ENCODE data around the gene ZCCHC24. TPM values are rescaled to one million over a fixed set of nuclear protein-coding genes. Genes with fewer than 3 reads are reported as not detected.

The ZCCHC24 gene
- total RNA-seq, 3 donors from 2014 or later = 18.7 to 50.8 (median 48.8) TPM

DNA sequence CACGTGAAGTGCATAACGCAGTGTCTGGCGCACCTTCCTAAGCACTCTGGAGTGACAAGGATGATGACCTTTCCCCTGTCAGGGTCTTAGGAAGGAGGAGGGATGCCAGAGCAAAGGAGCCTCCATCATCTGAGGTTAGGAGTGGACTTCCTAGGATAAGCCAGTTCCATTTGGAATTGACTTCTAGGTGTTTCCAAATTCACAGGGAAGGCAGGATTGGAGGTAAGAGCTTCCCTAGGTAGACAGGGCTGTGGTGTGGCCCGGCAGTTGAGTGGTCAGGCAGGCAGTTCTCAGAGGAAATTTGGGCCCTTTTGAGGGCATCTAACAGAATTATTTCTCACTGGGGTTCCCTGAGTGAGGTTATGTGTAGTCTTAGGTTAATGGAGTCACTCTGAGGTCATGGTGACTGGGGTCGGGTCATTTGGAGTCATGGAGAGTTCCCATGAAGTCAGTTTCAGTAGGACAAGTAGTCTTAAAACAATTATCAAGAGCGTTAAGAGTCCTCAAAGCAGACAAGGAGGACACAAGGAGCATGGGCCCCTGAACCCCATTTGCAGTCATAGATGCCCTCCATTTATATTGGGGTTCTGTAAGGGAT lies 89.9 kb downstream of the ZCCHC24 start:
- TF ChIP-seq CTCF (IDR thresholded peaks at IDR 0.05) (no peak), POLR2AphosphoS5 (IDR thresholded peaks at IDR 0.05) (no peak), POLR2A (IDR thresholded peaks at IDR 0.05) (no peak)
- intact Hi-C loops (cut with DNase I; ENCODE audit: low total_unique reads) = no loop called here
- Histone ChIP-seq H3K36me3 (peaks cover 10% of the 10 kb centered on the region), H3K4me1 (no peaks in the 10 kb centered on the region), H3K9me3 (no peaks in the 10 kb centered on the region), H3K4me3 (no peak overlapping the region), H3K27ac (no peak overlapping the region), H3K27me3 (no peaks in the 10 kb centered on the region)
- DNase-seq (ENCODE audit: low spot score in 2 of 2) = no peak

DNA sequence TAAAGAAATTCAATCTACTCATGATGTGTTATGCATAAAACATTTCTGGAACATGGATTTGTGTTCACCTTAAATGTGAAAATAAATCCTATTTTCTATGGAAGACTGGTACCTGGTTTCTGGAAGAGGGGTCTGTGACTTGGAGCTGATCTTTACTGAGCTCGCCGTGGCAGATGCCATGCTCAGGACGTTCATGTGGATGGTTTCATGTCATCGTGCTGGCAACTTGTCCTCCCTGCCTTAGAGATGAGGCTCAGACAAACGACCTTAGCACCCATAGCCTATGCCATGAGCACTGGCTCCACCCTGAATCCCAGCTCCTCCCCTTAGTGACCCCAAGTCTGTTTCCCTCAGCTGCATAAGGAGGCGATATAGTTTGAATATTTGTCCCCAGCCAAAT lies 90.8 kb downstream of the ZCCHC24 start:
- no peak for TF ChIP-seq POLR2AphosphoS5 (IDR thresholded peaks at IDR 0.05)
- no peak for TF ChIP-seq POLR2A (IDR thresholded peaks at IDR 0.05)
- no peak for TF ChIP-seq CTCF (IDR thresholded peaks at IDR 0.05)
- Histone ChIP-seq H3K36me3 (peaks cover 10% of the 10 kb centered on the region), H3K27me3 (no peaks in the 10 kb centered on the region), H3K27ac (no peak overlapping the region), H3K4me1 (no peaks in the 10 kb centered on the region), H3K4me3 (no peak overlapping the region), H3K9me3 (no peaks in the 10 kb centered on the region)
- DNase-seq (ENCODE audit: low spot score in 2 of 2) = no peak
- intact Hi-C loops (cut with DNase I; ENCODE audit: low total_unique reads) = no loop called here

DNA sequence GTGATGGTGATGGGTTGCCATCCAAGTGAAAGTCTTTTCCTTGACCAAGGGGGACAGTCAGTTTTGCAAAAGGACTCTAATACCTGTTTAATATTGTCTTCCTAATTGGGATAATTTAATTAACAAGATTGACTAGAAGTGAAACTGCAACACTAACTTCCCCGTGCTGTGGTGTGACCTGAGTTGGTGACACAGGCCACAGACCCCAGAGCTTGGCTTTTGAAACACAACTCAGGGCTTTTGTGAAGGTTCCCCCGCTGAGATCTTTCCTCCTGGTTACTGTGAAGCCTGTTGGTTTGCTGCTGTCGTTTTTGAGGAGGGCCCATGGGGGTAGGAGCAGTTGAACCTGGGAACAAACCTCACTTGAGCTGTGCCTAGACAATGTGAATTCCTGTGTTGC lies 91.3 kb downstream of the ZCCHC24 start:
- no peak for DNase-seq (ENCODE audit: low spot score in 2 of 2)
- TF ChIP-seq POLR2A (IDR thresholded peaks at IDR 0.05) (no peak), POLR2AphosphoS5 (IDR thresholded peaks at IDR 0.05) (no peak), CTCF (IDR thresholded peaks at IDR 0.05) (no peak)
- Histone ChIP-seq H3K27ac (no peak overlapping the region), H3K27me3 (no peaks in the 10 kb centered on the region), H3K4me1 (no peaks in the 10 kb centered on the region), H3K9me3 (no peaks in the 10 kb centered on the region), H3K4me3 (no peak overlapping the region), H3K36me3 (peaks cover 10% of the 10 kb centered on the region)
- intact Hi-C loops (cut with DNase I; ENCODE audit: low total_unique reads) = no loop called here

- Histone ChIP-seq H3K4me3 (no peak overlapping the region), H3K27ac (no peak overlapping the region), H3K4me1 (no peaks in the 10 kb centered on the region), H3K36me3 (peaks cover 10% of the 10 kb centered on the region), H3K9me3 (no peaks in the 10 kb centered on the region), H3K27me3 (no peaks in the 10 kb centered on the region)
- intact Hi-C loops (cut with DNase I; ENCODE audit: low total_unique reads) = no loop called here
- TF ChIP-seq CTCF (IDR thresholded peaks at IDR 0.05) (no peak), POLR2AphosphoS5 (IDR thresholded peaks at IDR 0.05) (no peak), POLR2A (IDR thresholded peaks at IDR 0.05) (no peak)
- no peak for DNase-seq (ENCODE audit: low spot score in 2 of 2)
Measured at GRCh38 chr10:79353726-79354125, 91.7 kb downstream of the ZCCHC24 start.

GRCh38 chr10:79353000-79353406 lies 92.4 kb downstream of the ZCCHC24 start:
- no peaks in the 10 kb centered on the region for H3K9me3 ChIP-seq
- no peak overlapping the region for H3K4me3 ChIP-seq
- peaks cover 10% of the 10 kb centered on the region for H3K36me3 ChIP-seq
- no peaks in the 10 kb centered on the region for H3K27me3 ChIP-seq
- no peak for DNase-seq (ENCODE audit: low spot score in 2 of 2)
- H3K27ac ChIP-seq = no peak overlapping the region
- intact Hi-C loops (cut with DNase I; ENCODE audit: low total_unique reads) = no loop called here
- no peak for TF ChIP-seq CTCF (IDR thresholded peaks at IDR 0.05)
- no peak for TF ChIP-seq POLR2A (IDR thresholded peaks at IDR 0.05)
- TF ChIP-seq POLR2AphosphoS5 (IDR thresholded peaks at IDR 0.05) = no peak
- H3K4me1 ChIP-seq = no peaks in the 10 kb centered on the region

Data from breast epithelium (tissue), 4 donors.